Smooth muscle cell (in vitro differentiated cells): ENCODE results near the gene GRIN2C. TPM values are rescaled to one million over a fixed set of nuclear protein-coding genes. Genes with fewer than 3 reads are reported as not detected.

Experiments used
- DNase-seq: peaks from one replicate; lab custom pipeline; 2025; ENCODE audit not compliant: unreplicated experiment; lab: John Stamatoyannopoulos, UW
- H2AFZ ChIP-seq: fragments of 200-600 bp; sonication (generic); 2 replicates; pipeline ENCODE4 v1.6.0; 2016; ENCODE audit warnings: antibody characterized with exemption, low read depth, mild to moderate bottlenecking
- H3F3A ChIP-seq: fragments of 200-600 bp; sonication (generic); 2 replicates; pipeline ENCODE4 v1.6.0; 2017; ENCODE audit warnings: antibody characterized with exemption, low read depth
- H3K27ac ChIP-seq: fragments of 200-600 bp; sonication (generic); 2 replicates; pipeline ENCODE4 v1.5.1; 2016; ENCODE audit warnings: low read depth, mild to moderate bottlenecking
- H3K27me3 ChIP-seq: fragments of 200-600 bp; sonication (generic); 2 replicates; pipeline ENCODE4 v1.6.1; 2016; ENCODE audit warnings: low read depth, mild to moderate bottlenecking
- H3K36me3 ChIP-seq: fragments of 200-600 bp; sonication (generic); 2 replicates; pipeline ENCODE4 v1.5.1; 2016; ENCODE audit warnings: low read depth
- H3K4me1 ChIP-seq: fragments of 200-600 bp; sonication (generic); 2 replicates; pipeline ENCODE4 v1.5.1; 2016; ENCODE audit warnings: low read depth
- H3K4me2 ChIP-seq: fragments of 200-600 bp; sonication (generic); 2 replicates; pipeline ENCODE4 v1.6.0; 2016; ENCODE audit warnings: mild to moderate bottlenecking
- H3K4me3 ChIP-seq: fragments of 200-600 bp; sonication (generic); 2 replicates; pipeline ENCODE4 v1.5.1; 2016; ENCODE audit warnings: mild to moderate bottlenecking
- H3K79me2 ChIP-seq: fragments of 200-600 bp; sonication (generic); 2 replicates; pipeline ENCODE4 v1.6.0; 2016; ENCODE audit warnings: low read depth, mild to moderate bottlenecking
- H3K9ac ChIP-seq: fragments of 200-600 bp; sonication (generic); 2 replicates; pipeline ENCODE4 v1.6.0; 2016; ENCODE audit warnings: low read depth
- H3K9me3 ChIP-seq: fragments of 200-600 bp; sonication (generic); replicated peaks from 2 replicates; pipeline ENCODE4 v1.5.1; 2016; ENCODE audit warnings: low read depth
- H4K20me1 ChIP-seq: fragments of 200-600 bp; sonication (generic); 2 replicates; pipeline ENCODE4 v1.6.0; 2016; ENCODE audit warnings: low read depth
- WGBS: methylation state at CpG from one replicate; pipeline ENCODE4 v1.1.7; 2016; ENCODE audit warnings: low lambda C conversion rate; 5-methylcytosine and 5-hydroxymethylcytosine counted together
- polyA plus RNA-seq: library from polyadenylated mRNA; unstranded; fragments of >200 nt; fragmentation: Nextera tagmentation; extraction: Ambion mirVana; gene quantifications from 2 replicates; pipeline ENCODE4 v1.2.1, GENCODE V29; 2016
- total RNA-seq: library from RNA; depleted of rRNA; stranded (reverse); fragments of >200 nt; gene quantifications from 2 replicates; pipeline ENCODE4 v1.2.3, GENCODE V29; 2014
- TF ChIP-seq, protein P1 (sequence below): fragments of 200-600 bp; sonication (generic); IDR thresholded peaks from 2 replicates; pipeline ENCODE4 v1.5.1; 2017; ENCODE audit warnings: borderline replicate concordance, mild to moderate bottlenecking, antibody characterized with exemption; ENCODE audit not compliant: insufficient read depth, poor library complexity, severe bottlenecking

The GRIN2C gene
- total and polyA plus RNA-seq, 2 experiments from 2014 or later: 0.13 to 0.32 TPM

DNA sequence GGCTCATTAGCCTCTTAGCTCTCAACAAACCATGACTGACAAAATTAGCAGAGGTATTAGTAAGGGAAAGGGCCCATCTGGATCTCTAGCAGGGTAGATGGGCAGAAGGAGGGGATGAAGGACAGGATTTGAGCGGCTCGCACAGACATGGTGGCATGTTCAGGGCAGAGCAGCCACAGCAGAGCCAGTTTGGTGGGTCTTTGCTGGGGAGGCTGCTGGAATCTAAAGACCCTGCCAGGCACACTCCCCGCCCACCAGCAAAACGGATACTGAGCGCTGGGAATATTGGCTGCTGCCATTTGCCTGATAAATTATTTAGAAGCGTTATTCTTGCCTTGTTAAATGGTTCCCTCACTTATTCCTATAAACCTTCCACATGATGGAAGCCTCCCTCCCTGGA is 62.8 kb downstream of the GRIN2C start:
- H3K4me3 ChIP-seq: no peak overlapping the region
- no peak overlapping the region for H2AFZ ChIP-seq
- peaks cover 6% of the 10 kb centered on the region for H4K20me1 ChIP-seq
- TF ChIP-seq, protein P1, sequence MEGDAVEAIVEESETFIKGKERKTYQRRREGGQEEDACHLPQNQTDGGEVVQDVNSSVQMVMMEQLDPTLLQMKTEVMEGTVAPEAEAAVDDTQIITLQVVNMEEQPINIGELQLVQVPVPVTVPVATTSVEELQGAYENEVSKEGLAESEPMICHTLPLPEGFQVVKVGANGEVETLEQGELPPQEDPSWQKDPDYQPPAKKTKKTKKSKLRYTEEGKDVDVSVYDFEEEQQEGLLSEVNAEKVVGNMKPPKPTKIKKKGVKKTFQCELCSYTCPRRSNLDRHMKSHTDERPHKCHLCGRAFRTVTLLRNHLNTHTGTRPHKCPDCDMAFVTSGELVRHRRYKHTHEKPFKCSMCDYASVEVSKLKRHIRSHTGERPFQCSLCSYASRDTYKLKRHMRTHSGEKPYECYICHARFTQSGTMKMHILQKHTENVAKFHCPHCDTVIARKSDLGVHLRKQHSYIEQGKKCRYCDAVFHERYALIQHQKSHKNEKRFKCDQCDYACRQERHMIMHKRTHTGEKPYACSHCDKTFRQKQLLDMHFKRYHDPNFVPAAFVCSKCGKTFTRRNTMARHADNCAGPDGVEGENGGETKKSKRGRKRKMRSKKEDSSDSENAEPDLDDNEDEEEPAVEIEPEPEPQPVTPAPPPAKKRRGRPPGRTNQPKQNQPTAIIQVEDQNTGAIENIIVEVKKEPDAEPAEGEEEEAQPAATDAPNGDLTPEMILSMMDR: no peak
- H3K36me3 ChIP-seq: no peaks in the 10 kb centered on the region
- no peaks in the 10 kb centered on the region for H3K4me1 ChIP-seq
- H3F3A ChIP-seq: no peaks in the 10 kb centered on the region
- DNase-seq: no peak
- WGBS: 97% methylated on average over 6 of the region's 6 CpGs
- no peak overlapping the region for H3K4me2 ChIP-seq
- H3K27me3 ChIP-seq: no peaks in the 10 kb centered on the region
- H3K79me2 ChIP-seq: no peaks in the 10 kb centered on the region
- H3K9me3 ChIP-seq: no peaks in the 10 kb centered on the region
- H3K27ac ChIP-seq: no peak overlapping the region
- no peak overlapping the region for H3K9ac ChIP-seq

- Histone ChIP-seq H3K9me3 (no peaks in the 10 kb centered on the region), H3K4me1 (no peaks in the 10 kb centered on the region), H2AFZ (no peak overlapping the region), H3K9ac (no peak overlapping the region), H3K27ac (no peak overlapping the region), H3K36me3 (no peaks in the 10 kb centered on the region), H3K4me2 (no peak overlapping the region), H3F3A (no peaks in the 10 kb centered on the region), H3K4me3 (no peak overlapping the region), H3K79me2 (no peaks in the 10 kb centered on the region), H3K27me3 (no peaks in the 10 kb centered on the region), H4K20me1 (peaks cover 6% of the 10 kb centered on the region)
- 91% methylated on average over 4 of the region's 4 CpGs for WGBS
- TF ChIP-seq, protein P1: no peak
- DNase-seq: no peak
Observed at GRCh38 chr17:74796211-74796610, 63.5 kb downstream of the GRIN2C start.

DNA sequence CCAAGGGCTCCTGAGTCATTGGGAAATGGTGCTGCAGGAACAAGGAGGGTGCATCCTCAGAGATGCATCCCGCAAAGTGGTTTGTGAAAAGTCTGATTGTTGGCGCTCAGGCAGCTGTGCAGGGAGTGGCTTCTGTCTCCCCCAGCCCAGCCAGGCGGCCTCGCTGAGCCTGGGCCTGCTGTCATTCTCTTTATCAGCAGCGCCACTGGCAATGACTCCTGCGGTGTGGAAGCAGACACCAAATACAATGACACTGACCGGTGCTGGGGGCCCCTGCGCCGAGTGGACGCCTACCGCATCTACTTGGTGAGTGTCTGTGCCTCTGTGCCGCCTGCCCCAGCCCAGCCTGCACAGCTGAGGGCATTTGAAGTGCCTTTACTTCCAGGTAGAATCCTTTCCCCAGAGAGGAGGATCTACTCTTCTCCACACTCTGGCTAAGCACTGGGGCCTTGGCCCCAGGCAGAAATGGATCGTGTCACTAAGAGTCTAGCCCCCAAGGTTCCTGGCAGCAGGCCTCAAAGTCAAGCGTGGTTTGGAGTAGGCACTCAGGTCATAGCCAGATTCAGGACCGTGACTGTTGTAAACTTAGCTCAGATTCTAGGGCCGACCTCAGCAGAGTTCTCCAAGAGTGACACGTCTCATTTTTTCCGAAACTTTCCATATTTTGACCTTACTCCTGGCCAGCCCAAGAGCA is 64.2 kb downstream of the GRIN2C start:
- TF ChIP-seq, protein P1: no peak

DNA sequence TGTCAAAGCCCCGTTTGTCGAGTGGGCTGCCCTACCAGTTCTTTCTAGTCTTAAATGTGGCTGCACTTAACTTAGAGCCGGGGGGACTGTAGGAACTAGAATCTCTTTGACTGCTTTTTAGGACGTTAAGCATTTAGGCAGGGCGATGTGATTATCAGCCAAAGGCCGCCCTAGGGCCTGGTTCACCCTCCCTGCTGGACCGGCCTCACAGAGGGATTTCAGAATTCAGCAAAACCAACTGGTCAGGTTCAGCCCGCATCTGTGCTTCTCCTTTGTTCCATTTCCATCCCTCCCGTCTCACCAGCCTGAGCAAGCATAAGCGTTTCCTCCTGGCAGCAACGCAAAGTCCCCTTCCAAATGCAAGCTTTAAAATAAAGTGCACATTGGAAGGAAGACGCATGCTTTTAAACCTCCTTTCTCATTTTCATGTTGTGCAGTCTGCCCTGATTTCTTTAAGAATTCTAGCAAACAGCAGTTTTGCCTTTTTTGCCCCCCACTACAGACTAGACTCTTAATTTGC is 67.0 kb downstream of the GRIN2C start:
- WGBS: 96% methylated on average over 12 of the region's 12 CpGs

More for the DNA sequence above, 64.2 kb downstream of the GRIN2C start:
- H3K4me1 ChIP-seq: no peaks in the 10 kb centered on the region
- H3K36me3 ChIP-seq: no peaks in the 10 kb centered on the region
- H3K9me3 ChIP-seq: no peaks in the 10 kb centered on the region
- no peaks in the 10 kb centered on the region for H3K79me2 ChIP-seq
- H3K27me3 ChIP-seq: no peaks in the 10 kb centered on the region
- no peak overlapping the region for H3K4me2 ChIP-seq
- peaks cover 6% of the 10 kb centered on the region for H4K20me1 ChIP-seq
- H2AFZ ChIP-seq: no peak overlapping the region
- no peak overlapping the region for H3K9ac ChIP-seq
- WGBS: 96% methylated on average over 18 of the region's 18 CpGs
- DNase-seq: no peak
- no peaks in the 10 kb centered on the region for H3F3A ChIP-seq
- H3K4me3 ChIP-seq: no peak overlapping the region
- H3K27ac ChIP-seq: no peak overlapping the region

More for the DNA sequence above, 67.0 kb downstream of the GRIN2C start:
- TF ChIP-seq, protein P1: no peak
- no peak overlapping the region for H3K27ac ChIP-seq
- H3K4me2 ChIP-seq: no peak overlapping the region
- H3F3A ChIP-seq: no peaks in the 10 kb centered on the region
- H3K79me2 ChIP-seq: no peaks in the 10 kb centered on the region
- no peaks in the 10 kb centered on the region for H4K20me1 ChIP-seq
- H3K27me3 ChIP-seq: no peaks in the 10 kb centered on the region
- no peak overlapping the region for H2AFZ ChIP-seq
- no peak overlapping the region for H3K4me3 ChIP-seq
- DNase-seq: no peak
- no peaks in the 10 kb centered on the region for H3K9me3 ChIP-seq
- no peaks in the 10 kb centered on the region for H3K4me1 ChIP-seq
- H3K9ac ChIP-seq: no peak overlapping the region
- H3K36me3 ChIP-seq: no peaks in the 10 kb centered on the region
